HAP-1 (cell line): ENCODE measurements around the gene THAP5.

Source experiments
- DNase-seq, 2 experiments: peaks; one replicate each; pipeline ENCODE4 v3.0.0-alpha.2; 2016 to 2020; ENCODE audit warnings: low spot score in 2 of 2
- H3K27me3 ChIP-seq: fragments of 250-450 bp; sonication (Bioruptor Pico); 2 replicates; pipeline ENCODE4 v1.5.1; 2020; ENCODE audit warnings: low read depth, mild to moderate bottlenecking, moderate library complexity
- H3K36me3 ChIP-seq: fragments of 250-450 bp; sonication (Bioruptor Pico); replicated peaks from 2 replicates; pipeline ENCODE4 v1.5.1; 2020; ENCODE audit warnings: mild to moderate bottlenecking
- H3K4me1 ChIP-seq: fragments of 250-450 bp; sonication (Bioruptor Pico); 2 replicates; pipeline ENCODE4 v1.5.1; 2020; ENCODE audit warnings: mild to moderate bottlenecking
- H3K4me3 ChIP-seq: fragments of 250-450 bp; sonication (Bioruptor Pico); 2 replicates; pipeline ENCODE4 v1.5.1; 2020; ENCODE audit warnings: mild to moderate bottlenecking, moderate library complexity
- H3K9me3 ChIP-seq: fragments of 250-450 bp; sonication (Bioruptor Pico); 2 replicates; pipeline ENCODE4 v1.5.1; 2020; ENCODE audit warnings: mild to moderate bottlenecking, moderate library complexity
- in situ Hi-C: fragments of 300-500 bp; cut with MboI; formaldehyde crosslinking; loops from 3 replicates; pipeline ENCODE4 v1.14.3; 2020; ENCODE audit warnings: low sequenced_read_pairs, inconsistent platforms, mixed read lengths

THAP5 gene

GRCh38 chr7:108598153-108598552, 28.6 kb upstream of the THAP5 start:
- no peaks in the 10 kb centered on the region; the same call in 1 of the 2 replicates for H3K9me3 ChIP-seq
- no peaks in the 10 kb centered on the region; the same call in 1 of the 2 replicates for H3K27me3 ChIP-seq
- DNase-seq, result peak in 1 of 2 experiments; percentile 38
- H3K36me3 ChIP-seq, result no peaks in the 10 kb centered on the region
- in situ Hi-C loops, result no loop called here
- H3K4me3 ChIP-seq, result no peak overlapping the region
- H3K4me1 ChIP-seq, result no peaks in the 10 kb centered on the region

- no peak for DNase-seq
- Histone ChIP-seq H3K4me1 (no peaks in the 10 kb centered on the region), H3K36me3 (no peaks in the 10 kb centered on the region), H3K9me3 (no peaks in the 10 kb centered on the region; the same call in 1 of the 2 replicates), H3K27me3 (no peaks in the 10 kb centered on the region; the same call in 1 of the 2 replicates), H3K4me3 (no peak overlapping the region)
- in situ Hi-C loops, result no loop called here
Measured at GRCh38 chr7:108596560-108596959, 27.1 kb upstream of the THAP5 start.

- Histone ChIP-seq H3K4me1 (no peaks in the 10 kb centered on the region), H3K9me3 (no peaks in the 10 kb centered on the region; the same call in 1 of the 2 replicates), H3K4me3 (no peak overlapping the region), H3K27me3 (no peaks in the 10 kb centered on the region), H3K36me3 (no peaks in the 10 kb centered on the region)
- peak; percentile 47 to 70 for DNase-seq
- in situ Hi-C loops, result no loop called here
Measured at GRCh38 chr7:108592646-108593201, 23.2 kb upstream of the THAP5 start.

- no peak overlapping the region for H3K4me3 ChIP-seq
- in situ Hi-C loops, result no loop called here
- no peaks in the 10 kb centered on the region for H3K27me3 ChIP-seq
Measured at GRCh38 chr7:108590606-108591005, 21.1 kb upstream of the THAP5 start.

GRCh38 chr7:108589874-108590273, 20.4 kb upstream of the THAP5 start:
- in situ Hi-C loops, result no loop called here
- DNase-seq, result no peak
- H3K4me1 ChIP-seq, result no peaks in the 10 kb centered on the region
- H3K4me3 ChIP-seq, result no peak overlapping the region
- no peaks in the 10 kb centered on the region for H3K36me3 ChIP-seq
- no peaks in the 10 kb centered on the region for H3K27me3 ChIP-seq
- H3K9me3 ChIP-seq, result no peaks in the 10 kb centered on the region

More at GRCh38 chr7:108590606-108591005, 21.1 kb upstream of the THAP5 start:
- DNase-seq, result no peak
- no peaks in the 10 kb centered on the region for H3K36me3 ChIP-seq
- H3K9me3 ChIP-seq, result no peaks in the 10 kb centered on the region
- H3K4me1 ChIP-seq, result no peaks in the 10 kb centered on the region

- Histone ChIP-seq H3K4me3 (no peak overlapping the region), H3K4me1 (no peaks in the 10 kb centered on the region), H3K27me3 (no peaks in the 10 kb centered on the region), H3K36me3 (no peaks in the 10 kb centered on the region), H3K9me3 (no peaks in the 10 kb centered on the region)
- in situ Hi-C loops, result no loop called here
- DNase-seq, result no peak
Measured at GRCh38 chr7:108589199-108589598, 19.7 kb upstream of the THAP5 start.

GRCh38 chr7:108586274-108586710, 16.8 kb upstream of the THAP5 start:
- DNase-seq, result no peak
- H3K9me3 ChIP-seq, result no peaks in the 10 kb centered on the region
- H3K4me3 ChIP-seq, result no peak overlapping the region
- H3K4me1 ChIP-seq, result no peaks in the 10 kb centered on the region
- no peaks in the 10 kb centered on the region for H3K27me3 ChIP-seq
- H3K36me3 ChIP-seq, result no peaks in the 10 kb centered on the region
- in situ Hi-C loops, result no loop called here

DNA sequence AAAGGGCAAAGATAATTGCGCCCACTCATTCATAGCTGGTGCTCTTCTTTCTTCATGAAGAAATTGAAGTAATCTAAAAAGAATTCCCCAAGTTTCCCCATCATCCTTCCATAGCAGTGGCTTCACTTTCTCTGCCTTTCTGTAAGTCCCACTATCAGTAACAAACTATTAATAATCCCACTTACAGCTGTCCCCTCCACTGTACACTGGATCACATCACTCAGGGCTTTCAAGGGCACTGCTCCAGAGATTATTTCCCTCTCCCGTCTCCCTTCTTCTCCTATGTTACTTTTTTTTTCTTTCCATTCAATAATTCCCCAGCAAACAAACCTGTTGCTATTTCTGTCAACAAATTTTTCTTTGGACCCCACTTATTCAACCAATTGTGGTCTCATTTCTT, 16.3 kb upstream of the THAP5 start:
- Histone ChIP-seq H3K4me3 (no peak overlapping the region), H3K4me1 (no peaks in the 10 kb centered on the region), H3K27me3 (no peaks in the 10 kb centered on the region), H3K36me3 (no peaks in the 10 kb centered on the region), H3K9me3 (no peaks in the 10 kb centered on the region)
- in situ Hi-C loops, result no loop called here
- no peak for DNase-seq

GRCh38 chr7:108584211-108584610, 14.7 kb upstream of the THAP5 start:
- no peaks in the 10 kb centered on the region for H3K36me3 ChIP-seq
- H3K27me3 ChIP-seq, result no peaks in the 10 kb centered on the region
- H3K4me1 ChIP-seq, result no peaks in the 10 kb centered on the region
- H3K9me3 ChIP-seq, result no peaks in the 10 kb centered on the region; the same call in 1 of the 2 replicates
- in situ Hi-C loops, result no loop called here
- no peak for DNase-seq
- no peak overlapping the region for H3K4me3 ChIP-seq

GRCh38 chr7:108581655-108582491, 12.4 kb upstream of the THAP5 start:
- Histone ChIP-seq H3K36me3 (no peaks in the 10 kb centered on the region), H3K9me3 (no peaks in the 10 kb centered on the region; the same call in 1 of the 2 replicates), H3K4me3 (no peak overlapping the region), H3K4me1 (no peaks in the 10 kb centered on the region), H3K27me3 (no peaks in the 10 kb centered on the region)
- DNase-seq, result no peak
- in situ Hi-C loops, result no loop called here

DNA sequence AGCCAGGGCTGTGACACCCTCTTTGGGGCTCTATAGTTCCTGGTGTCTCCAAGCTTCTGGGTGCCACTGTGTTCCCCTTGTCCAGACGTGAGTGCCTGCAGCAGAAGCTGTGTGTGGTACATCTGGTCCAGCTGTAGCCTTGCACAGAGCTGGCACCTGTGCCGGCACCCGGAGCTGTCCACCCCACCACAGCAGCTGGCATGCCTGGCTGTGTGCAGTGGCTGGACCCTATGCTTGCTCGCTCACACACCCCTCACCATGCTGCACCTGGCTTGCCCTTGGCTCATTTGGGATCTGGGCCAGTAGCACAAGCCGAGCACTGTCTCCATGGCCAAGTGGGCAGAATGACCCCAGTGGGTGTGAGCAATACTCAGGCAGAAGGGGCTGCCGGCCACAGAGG, 10.8 kb upstream of the THAP5 start:
- Histone ChIP-seq H3K4me3 (no peak overlapping the region), H3K27me3 (no peaks in the 10 kb centered on the region), H3K4me1 (no peaks in the 10 kb centered on the region), H3K9me3 (no peaks in the 10 kb centered on the region; the same call in 1 of the 2 replicates), H3K36me3 (no peaks in the 10 kb centered on the region)
- in situ Hi-C loops, result no loop called here
- no peak for DNase-seq

DNA sequence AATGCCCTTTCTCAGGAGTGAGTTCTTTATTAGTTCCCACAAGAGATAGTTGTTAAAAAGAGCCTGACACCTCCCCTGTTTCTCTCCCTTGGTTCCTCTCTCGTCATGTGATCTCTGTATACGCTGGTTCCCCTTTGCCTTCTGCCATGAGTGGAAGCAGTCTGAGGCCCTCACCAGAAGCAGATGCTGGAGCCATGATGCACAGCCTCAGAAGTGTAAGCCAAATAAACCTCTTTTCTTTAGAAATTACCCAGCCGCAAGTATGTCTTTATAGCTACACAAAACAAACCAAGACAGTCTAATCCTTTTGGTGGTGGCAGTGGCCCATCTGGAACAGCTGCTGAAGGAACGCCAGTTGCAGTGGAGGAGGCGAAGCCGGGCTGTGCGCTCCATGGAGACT, 9.4 kb upstream of the THAP5 start:
- no peak for DNase-seq

DNA sequence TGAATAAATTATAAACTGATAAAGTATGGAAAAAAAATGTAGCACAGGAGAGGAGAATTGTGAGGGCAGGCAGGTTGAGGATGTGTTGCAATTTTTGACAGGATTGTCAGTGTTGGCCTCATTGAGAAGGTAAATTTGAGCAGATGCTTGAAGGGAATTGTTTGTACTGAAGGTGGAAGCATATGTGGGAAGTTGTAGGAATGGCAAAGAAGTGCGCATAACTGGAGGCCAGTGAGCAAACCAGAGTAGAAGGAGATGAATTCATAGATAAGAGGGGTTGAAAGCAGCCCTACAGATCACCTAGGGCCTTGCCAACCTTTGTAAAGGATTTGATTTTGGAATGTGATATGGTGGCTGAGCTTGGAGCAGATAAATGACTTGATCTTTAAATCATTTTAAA, 6.6 kb upstream of the THAP5 start:
- in situ Hi-C loops, result no loop called here
- no peak for DNase-seq
- Histone ChIP-seq H3K4me3 (no peak overlapping the region), H3K4me1 (no peaks in the 10 kb centered on the region; the same call in 1 of the 2 replicates), H3K36me3 (peaks cover 18% of the 10 kb centered on the region), H3K9me3 (no peaks in the 10 kb centered on the region; the same call in 1 of the 2 replicates), H3K27me3 (no peaks in the 10 kb centered on the region)

More for the DNA sequence above, 9.4 kb upstream of the THAP5 start:
- Histone ChIP-seq H3K4me3 (no peak overlapping the region), H3K4me1 (no peaks in the 10 kb centered on the region), H3K27me3 (no peaks in the 10 kb centered on the region), H3K36me3 (peaks cover 7% of the 10 kb centered on the region), H3K9me3 (no peaks in the 10 kb centered on the region; the same call in 1 of the 2 replicates)
- in situ Hi-C loops, result no loop called here

DNA sequence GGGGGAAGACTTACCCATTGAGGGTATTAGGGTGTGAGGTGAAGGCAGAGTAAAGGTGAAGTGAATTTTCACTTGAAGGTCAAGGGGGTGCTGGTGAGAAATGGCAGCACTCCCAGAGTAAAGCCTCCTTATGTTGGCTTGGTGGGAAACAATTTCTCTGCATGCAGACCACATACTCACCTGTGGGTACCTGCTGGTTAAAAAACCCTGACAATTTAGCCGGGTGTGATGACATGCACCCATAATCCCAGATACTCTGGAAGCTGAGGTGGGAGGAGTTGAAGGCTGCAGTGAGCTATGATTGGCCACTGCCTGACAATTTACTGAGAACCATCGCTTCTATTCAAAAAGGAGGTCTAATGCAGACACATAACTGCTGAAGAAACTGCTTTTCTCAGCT, 5.7 kb upstream of the THAP5 start:
- no peak overlapping the region for H3K4me3 ChIP-seq
- in situ Hi-C loops, result no loop called here

More for the DNA sequence above, 5.7 kb upstream of the THAP5 start:
- no peak for DNase-seq
- Histone ChIP-seq H3K27me3 (no peaks in the 10 kb centered on the region), H3K4me1 (no peaks in the 10 kb centered on the region; the same call in 1 of the 2 replicates), H3K9me3 (no peaks in the 10 kb centered on the region; the same call in 1 of the 2 replicates), H3K36me3 (peaks cover 18% of the 10 kb centered on the region)
